ENCODE measurements around the gene TMEM38A.
"Not testable (repeated sequence)": the region's sequence is repeated elsewhere in the genome, so short reads cannot be mapped to it uniquely, and the experiment has no call there.

The TMEM38A gene

GRCh38 chr19:16638666-16639065 is 22.3 kb upstream of the TMEM38A start:
- no peaks in the 10 kb centered on the region for H3K4me1 ChIP-seq (ENCODE audit: control insufficient read depth, insufficient read depth, low read length)
- no peak overlapping the region for H3K9ac ChIP-seq (ENCODE audit: low read length)
- no peak overlapping the region for H3K4me3 ChIP-seq (ENCODE audit: low read depth, low read length)
- no peak overlapping the region for H3K27ac ChIP-seq (ENCODE audit: low read depth, low read length)
- H3K36me3 ChIP-seq (ENCODE audit: control insufficient read depth, insufficient read depth, low read length): peaks cover 54% of the 10 kb centered on the region
- no peaks in the 10 kb centered on the region for H3K9me3 ChIP-seq (ENCODE audit: control insufficient read depth, insufficient read depth, low read depth, low read length)
- H3K27me3 ChIP-seq (ENCODE audit: control insufficient read depth, insufficient read depth, low read length): no peaks in the 10 kb centered on the region

DNA sequence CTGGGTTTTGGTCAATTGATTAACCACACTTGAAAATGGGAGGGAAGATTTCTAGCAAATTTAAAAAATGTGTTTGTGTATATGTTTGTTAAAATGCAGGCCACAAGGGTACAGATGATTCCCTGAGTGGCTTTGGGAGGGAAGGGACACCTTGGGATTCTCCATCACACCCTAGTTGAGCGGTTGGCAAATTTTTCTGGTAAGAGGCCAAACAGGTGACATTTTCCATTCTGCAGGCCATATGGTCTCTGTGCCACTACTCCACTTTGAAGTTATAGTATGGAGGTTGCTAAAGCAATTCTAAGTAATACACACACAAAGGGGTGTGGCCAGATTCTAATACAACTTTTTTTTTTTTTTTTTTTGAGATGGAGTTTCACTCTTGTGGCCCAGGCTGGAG is 20.0 kb upstream of the TMEM38A start:
- Histone ChIP-seq H3K36me3 (ENCODE audit: control insufficient read depth, insufficient read depth, low read length) (peaks cover 65% of the 10 kb centered on the region), H3K4me1 (ENCODE audit: control insufficient read depth, insufficient read depth, low read length) (no peaks in the 10 kb centered on the region), H3K27ac (ENCODE audit: low read depth, low read length) (no peak overlapping the region), H3K27me3 (ENCODE audit: control insufficient read depth, insufficient read depth, low read length) (no peaks in the 10 kb centered on the region), H3K9ac (ENCODE audit: low read length) (no peak overlapping the region), H3K9me3 (ENCODE audit: control insufficient read depth, insufficient read depth, low read depth, low read length) (no peaks in the 10 kb centered on the region), H3K4me3 (ENCODE audit: low read depth, low read length) (no peak overlapping the region)

- H3K4me1 ChIP-seq (ENCODE audit: control insufficient read depth, insufficient read depth, low read length): no peaks in the 10 kb centered on the region
- no peak overlapping the region for H3K4me3 ChIP-seq (ENCODE audit: low read depth, low read length)
- no peaks in the 10 kb centered on the region for H3K27me3 ChIP-seq (ENCODE audit: control insufficient read depth, insufficient read depth, low read length)
- H3K36me3 ChIP-seq (ENCODE audit: control insufficient read depth, insufficient read depth, low read length): peaks cover 72% of the 10 kb centered on the region
- H3K27ac ChIP-seq (ENCODE audit: low read depth, low read length): no peak overlapping the region
- no peak overlapping the region for H3K9ac ChIP-seq (ENCODE audit: low read length)
- H3K9me3 ChIP-seq (ENCODE audit: control insufficient read depth, insufficient read depth, low read depth, low read length): no peaks in the 10 kb centered on the region
Observed at GRCh38 chr19:16641695-16642094, 19.2 kb upstream of the TMEM38A start.

DNA sequence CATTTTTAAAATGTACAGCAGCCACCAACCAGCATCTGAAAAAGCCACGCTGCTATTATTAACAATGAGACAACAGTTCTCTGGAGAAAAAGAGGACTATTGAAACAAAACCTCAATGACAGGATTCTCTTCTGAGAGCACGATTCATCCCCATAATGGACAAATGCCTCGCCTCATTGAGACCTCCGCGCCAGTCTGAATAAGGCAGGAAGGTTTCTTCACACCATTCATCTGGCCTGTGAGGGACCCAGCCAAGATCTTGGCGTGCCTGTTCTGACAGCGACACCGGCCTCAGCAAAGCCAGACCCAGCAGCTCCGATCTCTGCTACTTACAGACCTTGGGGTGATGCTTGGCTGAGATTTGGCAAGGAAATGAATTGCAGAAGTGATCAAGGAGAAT is 15.8 kb upstream of the TMEM38A start:
- H3K4me1 ChIP-seq (ENCODE audit: control insufficient read depth, insufficient read depth, low read length): no peaks in the 10 kb centered on the region
- peaks cover 83% of the 10 kb centered on the region for H3K36me3 ChIP-seq (ENCODE audit: control insufficient read depth, insufficient read depth, low read length)
- no peak overlapping the region for H3K9ac ChIP-seq (ENCODE audit: low read length)
- H3K9me3 ChIP-seq (ENCODE audit: control insufficient read depth, insufficient read depth, low read depth, low read length): no peaks in the 10 kb centered on the region
- no peaks in the 10 kb centered on the region for H3K27me3 ChIP-seq (ENCODE audit: control insufficient read depth, insufficient read depth, low read length)
- no peak overlapping the region for H3K4me3 ChIP-seq (ENCODE audit: low read depth, low read length)
- H3K27ac ChIP-seq (ENCODE audit: low read depth, low read length): no peak overlapping the region

- H3K4me3 ChIP-seq (ENCODE audit: low read depth, low read length): no peak overlapping the region
- H3K27me3 ChIP-seq (ENCODE audit: control insufficient read depth, insufficient read depth, low read length): no peaks in the 10 kb centered on the region
- no peaks in the 10 kb centered on the region for H3K4me1 ChIP-seq (ENCODE audit: control insufficient read depth, insufficient read depth, low read length)
- no peaks in the 10 kb centered on the region for H3K9me3 ChIP-seq (ENCODE audit: control insufficient read depth, insufficient read depth, low read depth, low read length)
- no peak overlapping the region for H3K9ac ChIP-seq (ENCODE audit: low read length)
- H3K36me3 ChIP-seq (ENCODE audit: control insufficient read depth, insufficient read depth, low read length): peaks cover 91% of the 10 kb centered on the region
- H3K27ac ChIP-seq (ENCODE audit: low read depth, low read length): no peak overlapping the region
Observed at GRCh38 chr19:16649734-16650133, 11.2 kb upstream of the TMEM38A start.

DNA sequence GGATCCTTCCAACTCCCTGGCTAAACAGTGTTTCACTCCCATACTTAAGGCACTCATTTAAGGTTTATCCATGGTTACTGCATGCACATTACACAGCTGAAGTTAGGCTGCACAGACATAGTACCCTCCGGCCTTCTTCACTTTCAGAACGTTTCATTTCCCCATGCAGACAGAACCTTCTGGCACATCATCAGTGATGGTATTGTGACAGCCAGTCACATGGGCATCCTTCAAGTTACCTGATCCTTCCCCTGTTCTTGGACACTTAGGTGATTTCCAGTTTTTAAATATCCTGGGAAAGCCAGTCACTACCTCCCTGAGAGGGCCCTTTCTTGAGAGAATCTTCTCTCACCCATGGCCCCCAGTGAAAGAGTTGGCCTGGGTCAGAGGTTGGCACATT is 10.1 kb upstream of the TMEM38A start:
- H3K36me3 ChIP-seq (ENCODE audit: control insufficient read depth, insufficient read depth, low read length): peaks cover 89% of the 10 kb centered on the region
- H3K4me3 ChIP-seq (ENCODE audit: low read depth, low read length): no peak overlapping the region
- no peak overlapping the region for H3K9ac ChIP-seq (ENCODE audit: low read length)
- no peaks in the 10 kb centered on the region for H3K27me3 ChIP-seq (ENCODE audit: control insufficient read depth, insufficient read depth, low read length)
- no peaks in the 10 kb centered on the region for H3K9me3 ChIP-seq (ENCODE audit: control insufficient read depth, insufficient read depth, low read depth, low read length)
- H3K27ac ChIP-seq (ENCODE audit: low read depth, low read length): no peak overlapping the region
- H3K4me1 ChIP-seq (ENCODE audit: control insufficient read depth, insufficient read depth, low read length): no peaks in the 10 kb centered on the region

DNA sequence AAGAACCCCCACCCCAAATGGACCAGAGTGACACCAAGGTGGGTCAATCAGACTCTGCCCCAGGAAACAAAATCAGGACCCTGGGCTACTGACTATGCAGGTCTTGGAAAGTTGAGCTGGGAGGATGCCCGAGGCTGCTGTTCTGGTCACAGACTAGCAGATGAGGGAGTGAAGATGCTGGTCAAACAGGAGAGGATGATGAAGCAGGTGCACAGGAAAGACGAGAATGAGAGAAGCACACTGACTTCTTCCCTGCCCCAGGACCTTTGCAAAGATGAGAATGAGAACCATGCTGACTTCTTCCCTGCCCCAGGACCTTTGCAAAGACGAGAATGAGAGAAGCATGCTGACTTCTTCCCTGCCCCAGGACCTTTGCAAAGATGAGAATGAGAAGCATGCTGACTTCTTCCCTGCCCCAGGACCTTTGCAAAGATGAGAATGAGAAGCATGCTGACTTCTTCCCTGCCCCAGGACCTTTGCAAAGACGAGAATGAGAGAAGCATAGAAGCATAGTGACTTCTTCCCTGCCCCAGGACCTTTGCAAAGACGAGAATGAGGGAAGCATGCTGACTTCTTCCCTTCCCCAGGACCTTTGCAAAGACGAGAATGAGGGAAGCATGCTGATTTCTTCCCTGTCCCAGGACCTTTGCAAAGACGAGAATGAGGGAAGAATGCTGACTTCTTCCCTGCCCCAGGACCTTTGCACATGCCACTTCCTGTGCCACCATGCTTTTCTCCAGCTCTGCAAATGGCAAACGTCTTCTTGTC is 9.3 kb upstream of the TMEM38A start:
- not testable (repeated sequence) for H3K9me3 ChIP-seq (ENCODE audit: control insufficient read depth, insufficient read depth, low read depth, low read length); H3K4me1 ChIP-seq (ENCODE audit: control insufficient read depth, insufficient read depth, low read length); H3K27me3 ChIP-seq (ENCODE audit: control insufficient read depth, insufficient read depth, low read length); H3K4me3 ChIP-seq (ENCODE audit: low read depth, low read length); H3K9ac ChIP-seq (ENCODE audit: low read length); H3K27ac ChIP-seq (ENCODE audit: low read depth, low read length)
- peaks cover 88% of the 10 kb centered on the region for H3K36me3 ChIP-seq (ENCODE audit: control insufficient read depth, insufficient read depth, low read length)

- H3K9me3 ChIP-seq (ENCODE audit: control insufficient read depth, insufficient read depth, low read depth, low read length): no peaks in the 10 kb centered on the region
- no peak overlapping the region for H3K4me3 ChIP-seq (ENCODE audit: low read depth, low read length)
- no peak overlapping the region for H3K9ac ChIP-seq (ENCODE audit: low read length)
- no peak overlapping the region for H3K27ac ChIP-seq (ENCODE audit: low read depth, low read length)
- H3K36me3 ChIP-seq (ENCODE audit: control insufficient read depth, insufficient read depth, low read length): peaks cover 88% of the 10 kb centered on the region
- no peaks in the 10 kb centered on the region for H3K27me3 ChIP-seq (ENCODE audit: control insufficient read depth, insufficient read depth, low read length)
- no peaks in the 10 kb centered on the region for H3K4me1 ChIP-seq (ENCODE audit: control insufficient read depth, insufficient read depth, low read length)
Observed at GRCh38 chr19:16652854-16653253, 8.1 kb upstream of the TMEM38A start.

DNA sequence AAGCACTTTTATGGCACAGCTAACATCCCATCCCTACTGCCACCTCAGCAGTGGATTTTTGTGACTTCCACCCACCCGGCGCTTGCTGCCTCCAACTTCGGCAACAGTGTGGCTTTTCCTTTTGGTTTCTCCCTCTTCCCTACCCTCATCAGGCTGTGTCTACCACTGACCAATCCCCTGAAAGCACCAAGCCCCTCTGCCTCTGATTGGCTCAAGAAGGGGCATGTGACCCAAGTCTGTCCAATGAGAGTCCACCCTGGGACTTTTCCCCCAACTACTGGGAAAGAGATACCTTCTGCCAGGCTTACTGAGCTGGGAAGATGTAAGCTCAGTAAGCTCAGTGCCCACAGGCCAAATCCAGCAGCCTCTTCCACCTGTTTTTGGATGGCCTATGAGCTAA is 6.8 kb upstream of the TMEM38A start:
- no peak overlapping the region for H3K9ac ChIP-seq (ENCODE audit: low read length)
- H3K4me1 ChIP-seq (ENCODE audit: control insufficient read depth, insufficient read depth, low read length): no peaks in the 10 kb centered on the region
- H3K27ac ChIP-seq (ENCODE audit: low read depth, low read length): no peak overlapping the region
- no peak overlapping the region for H3K4me3 ChIP-seq (ENCODE audit: low read depth, low read length)
- H3K9me3 ChIP-seq (ENCODE audit: control insufficient read depth, insufficient read depth, low read depth, low read length): no peaks in the 10 kb centered on the region
- peaks cover 92% of the 10 kb centered on the region for H3K36me3 ChIP-seq (ENCODE audit: control insufficient read depth, insufficient read depth, low read length)
- H3K27me3 ChIP-seq (ENCODE audit: control insufficient read depth, insufficient read depth, low read length): no peaks in the 10 kb centered on the region

DNA sequence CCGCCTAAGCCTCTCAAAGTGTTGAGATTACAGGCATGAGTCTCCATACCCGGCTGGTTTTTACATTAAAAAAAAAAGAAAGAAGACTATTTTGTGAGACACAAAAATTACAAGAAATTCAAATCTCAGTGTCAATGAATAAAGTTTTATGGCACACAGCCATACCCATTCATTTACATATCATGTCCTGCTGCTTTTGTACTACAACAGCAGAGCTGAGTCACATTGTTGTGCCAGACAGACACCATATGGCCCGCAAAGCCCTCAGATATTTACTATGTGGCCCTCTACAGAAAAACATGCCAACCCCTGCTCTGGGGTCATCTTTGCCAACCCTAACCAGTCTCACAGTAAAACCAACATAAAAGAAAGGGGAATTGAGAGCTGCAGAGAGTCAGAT is 6.3 kb upstream of the TMEM38A start:
- H3K4me1 ChIP-seq (ENCODE audit: control insufficient read depth, insufficient read depth, low read length): no peaks in the 10 kb centered on the region
- H3K27me3 ChIP-seq (ENCODE audit: control insufficient read depth, insufficient read depth, low read length): no peaks in the 10 kb centered on the region
- H3K9me3 ChIP-seq (ENCODE audit: control insufficient read depth, insufficient read depth, low read depth, low read length): no peaks in the 10 kb centered on the region
- no peak overlapping the region for H3K9ac ChIP-seq (ENCODE audit: low read length)
- H3K4me3 ChIP-seq (ENCODE audit: low read depth, low read length): no peak overlapping the region
- H3K27ac ChIP-seq (ENCODE audit: low read depth, low read length): no peak overlapping the region
- H3K36me3 ChIP-seq (ENCODE audit: control insufficient read depth, insufficient read depth, low read length): peaks cover 87% of the 10 kb centered on the region

DNA sequence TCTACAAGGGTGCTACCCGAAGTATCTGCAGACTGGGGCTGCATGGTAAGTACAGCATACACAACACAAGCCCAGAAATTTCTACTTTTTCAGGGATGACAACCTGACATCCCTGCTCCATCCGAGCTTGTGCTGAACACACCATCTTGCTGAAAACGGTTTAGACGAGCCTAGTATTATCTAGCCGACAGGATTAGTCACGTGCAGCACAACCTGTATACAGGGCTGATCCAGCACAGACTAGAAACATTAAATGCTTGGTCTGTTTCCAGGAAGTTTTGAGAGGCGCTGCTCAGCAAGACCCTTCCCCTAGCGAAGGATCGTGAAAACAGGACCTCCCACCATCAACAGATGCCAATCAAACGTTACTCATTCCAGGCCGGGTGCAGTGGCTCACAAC is 5.2 kb upstream of the TMEM38A start:
- Histone ChIP-seq H3K9ac (ENCODE audit: low read length) (no peak overlapping the region), H3K36me3 (ENCODE audit: control insufficient read depth, insufficient read depth, low read length) (peaks cover 80% of the 10 kb centered on the region), H3K27me3 (ENCODE audit: control insufficient read depth, insufficient read depth, low read length) (peaks cover 2% of the 10 kb centered on the region; the same call in 1 of the 2 replicates), H3K4me3 (ENCODE audit: low read depth, low read length) (no peak overlapping the region), H3K9me3 (ENCODE audit: control insufficient read depth, insufficient read depth, low read depth, low read length) (no peaks in the 10 kb centered on the region), H3K27ac (ENCODE audit: low read depth, low read length) (no peak overlapping the region), H3K4me1 (ENCODE audit: control insufficient read depth, insufficient read depth, low read length) (no peaks in the 10 kb centered on the region)
